CD4-positive, alpha-beta T cell treated with Interleukin-1 beta for 1 hour (primary cell): ENCODE measurements around the gene FBXO47.
"Not testable (repeated sequence)": the region's sequence is repeated elsewhere in the genome, so short reads cannot be mapped to it uniquely, and the experiment has no call there.

Experiments
- DNase-seq, 2 donors: peaks; one replicate each; pipeline ENCODE4 v3.0.0-alpha.2; 2020 to 2022

FBXO47 gene

DNA sequence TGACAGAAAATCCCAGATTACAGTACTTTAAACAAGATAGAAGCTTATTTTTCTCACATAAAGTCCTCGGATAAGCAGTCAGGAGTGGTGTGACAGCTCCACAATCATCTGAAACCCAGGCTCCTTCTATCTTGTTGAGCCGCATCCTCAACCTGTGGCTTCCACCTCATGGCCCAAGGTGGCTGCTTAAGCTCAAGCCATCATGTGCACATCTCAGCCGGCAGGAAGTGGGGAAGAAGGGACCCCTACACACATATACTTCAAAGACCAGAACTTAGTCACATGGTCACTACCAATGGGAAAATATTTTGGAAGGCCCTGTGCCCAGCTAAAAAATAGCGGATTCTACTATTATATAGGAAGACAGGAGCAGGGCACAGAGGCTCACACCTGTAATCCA, 11.0 kb upstream of the FBXO47 start:
- DNase-seq, result no peak

DNA sequence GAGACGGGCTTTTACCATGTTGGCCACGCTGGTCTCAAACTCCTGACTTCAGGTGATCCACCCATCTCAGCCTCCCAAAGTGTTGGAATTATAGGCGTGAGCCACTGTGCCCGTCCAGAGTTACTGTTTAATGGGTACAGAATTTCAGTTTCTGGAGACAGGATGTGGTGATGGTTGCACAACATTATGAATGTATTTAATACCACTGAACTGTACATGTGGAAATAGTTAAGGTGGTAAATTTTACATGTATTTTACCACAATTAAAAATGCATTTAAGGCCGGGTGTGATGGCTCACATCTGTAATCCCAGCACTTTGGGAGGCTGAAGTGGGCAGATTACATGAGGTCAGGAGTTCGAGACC, 9.0 kb upstream of the FBXO47 start:
- DNase-seq, result not testable (repeated sequence)

DNA sequence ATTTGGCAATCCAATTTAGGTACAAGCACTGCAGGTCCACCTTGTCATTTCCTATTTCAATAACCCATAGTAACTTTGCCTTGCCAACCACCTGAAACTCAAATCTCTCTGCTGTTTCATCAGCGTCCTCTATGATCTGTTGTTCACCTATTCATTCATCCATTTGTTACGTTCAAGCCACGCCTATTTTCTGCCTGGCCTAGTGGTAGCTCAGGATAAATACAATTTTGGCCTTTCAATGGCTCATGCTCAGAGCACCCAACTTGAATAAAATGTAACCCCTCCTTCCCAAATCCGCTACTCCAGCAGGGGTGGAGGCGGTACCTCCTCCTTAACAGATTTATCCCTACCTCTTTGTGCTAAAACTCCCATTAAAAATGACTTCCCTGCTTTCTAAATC, 3.6 kb upstream of the FBXO47 start:
- DNase-seq, result no peak

DNA sequence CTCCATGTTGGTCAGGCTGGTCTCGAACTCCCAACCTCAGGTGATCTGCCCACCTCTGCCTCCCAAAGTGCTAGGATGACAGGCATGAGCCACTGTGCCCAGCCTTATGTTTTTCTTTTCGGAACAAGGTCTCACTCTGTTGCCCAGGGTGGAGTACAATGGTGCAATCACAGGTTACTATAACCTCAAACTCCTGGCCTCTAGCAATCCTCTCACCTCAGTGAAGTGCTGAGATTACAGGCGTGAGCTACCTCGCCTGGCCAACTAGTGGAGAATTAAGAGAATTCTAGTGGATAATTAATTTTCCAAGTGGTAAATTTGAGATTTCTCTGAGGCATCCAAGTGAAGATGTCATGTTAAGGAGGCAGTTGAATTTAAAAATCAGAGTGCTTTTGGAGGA, 2.9 kb upstream of the FBXO47 start:
- DNase-seq, result no peak

DNA sequence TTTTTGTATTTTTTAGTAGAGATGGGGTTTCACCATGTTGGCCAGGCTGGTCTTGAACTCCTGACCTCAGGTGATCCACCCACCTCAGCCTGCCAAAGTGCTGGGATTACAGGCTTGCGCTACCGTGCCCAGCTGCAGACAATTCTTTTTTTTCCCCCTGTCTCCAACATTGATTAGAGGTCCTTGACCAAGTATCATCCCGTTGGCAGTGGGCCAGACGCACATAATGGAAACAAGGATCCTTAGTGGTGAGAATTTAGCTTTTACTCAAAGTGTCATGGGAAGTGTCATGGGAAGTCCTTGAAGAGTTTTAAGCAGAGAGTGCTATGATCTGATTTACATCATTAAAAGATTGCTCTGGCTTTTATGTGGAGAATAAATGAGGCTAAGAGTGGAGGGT, 2.1 kb upstream of the FBXO47 start:
- DNase-seq, result no peak

DNA sequence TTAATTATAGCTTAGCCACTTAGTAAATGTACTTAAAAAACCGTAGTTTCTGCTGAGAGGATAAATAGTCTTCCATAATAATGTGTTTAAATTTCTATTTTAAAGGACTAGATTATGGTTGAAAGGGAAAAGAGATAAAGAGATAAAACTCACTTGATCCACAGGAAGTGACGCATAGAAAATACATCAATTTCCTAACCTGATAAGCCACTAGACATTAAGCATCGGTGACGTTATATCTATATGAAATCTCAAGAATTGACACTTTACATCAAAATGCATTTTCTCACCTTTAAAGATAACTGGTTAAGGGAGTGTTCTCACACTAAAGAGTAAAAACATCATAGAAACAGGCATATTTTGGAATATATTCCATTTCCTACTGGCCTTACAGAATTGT, 5.8 kb downstream of the FBXO47 start:
- DNase-seq, result no peak

DNA sequence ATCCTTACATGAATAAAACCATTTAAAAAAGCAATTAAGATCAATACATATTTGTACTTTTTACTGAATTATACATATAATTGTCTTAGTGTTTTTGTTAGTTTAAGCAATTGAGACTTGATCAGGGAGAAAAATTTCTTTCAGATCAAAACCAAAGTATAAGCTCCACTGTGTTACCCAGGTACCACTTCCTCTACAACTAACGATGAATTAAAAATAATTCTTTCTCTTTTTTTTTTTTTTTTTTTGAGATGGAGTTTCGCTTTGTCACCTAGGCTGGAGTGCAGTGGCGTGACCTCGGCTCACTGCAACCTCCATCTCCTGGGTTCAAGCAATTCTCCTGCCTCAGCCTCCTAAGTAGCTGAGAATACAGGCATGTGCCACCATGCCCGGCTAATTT, 6.8 kb downstream of the FBXO47 start:
- DNase-seq, result peak in 1 of 2 donors; percentile 21

DNA sequence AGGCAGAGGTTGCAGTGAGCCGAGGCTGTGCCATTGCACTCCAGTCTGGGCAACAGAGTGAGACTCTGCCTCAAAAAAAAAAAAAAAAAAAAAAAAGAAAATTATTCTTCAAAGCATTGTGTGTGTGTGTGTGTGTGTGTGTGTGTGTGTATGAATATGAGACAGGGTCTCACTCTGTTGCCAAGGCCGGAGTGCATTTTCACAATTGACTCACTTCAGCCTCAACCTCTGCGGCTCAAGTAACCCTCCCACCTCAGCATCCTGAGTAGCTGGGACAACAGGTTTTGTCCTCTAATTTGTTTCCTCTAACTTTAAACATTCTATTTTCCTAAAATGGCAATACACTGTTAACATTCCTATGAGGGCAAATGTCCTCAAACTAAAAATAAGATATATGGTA, 7.7 kb downstream of the FBXO47 start:
- DNase-seq, result no peak

DNA sequence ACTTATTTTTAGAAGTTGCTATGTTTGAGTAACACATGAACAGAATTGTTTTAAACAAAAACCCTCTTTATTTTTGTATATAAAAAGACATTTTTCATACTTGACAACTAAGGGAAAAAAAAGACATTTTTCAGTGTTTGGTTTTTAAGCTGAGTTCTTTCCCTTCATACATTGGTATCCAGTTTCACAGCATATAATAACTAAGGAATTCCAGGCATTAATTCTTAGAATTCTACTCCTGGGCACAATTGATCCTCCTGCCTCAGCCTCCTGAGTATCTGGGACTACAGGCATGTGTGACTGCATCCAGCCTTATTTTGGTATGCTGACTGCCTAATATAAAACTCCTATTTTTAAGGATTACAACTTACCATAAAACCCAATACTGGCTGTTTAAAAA, 8.4 kb downstream of the FBXO47 start:
- DNase-seq, result no peak

DNA sequence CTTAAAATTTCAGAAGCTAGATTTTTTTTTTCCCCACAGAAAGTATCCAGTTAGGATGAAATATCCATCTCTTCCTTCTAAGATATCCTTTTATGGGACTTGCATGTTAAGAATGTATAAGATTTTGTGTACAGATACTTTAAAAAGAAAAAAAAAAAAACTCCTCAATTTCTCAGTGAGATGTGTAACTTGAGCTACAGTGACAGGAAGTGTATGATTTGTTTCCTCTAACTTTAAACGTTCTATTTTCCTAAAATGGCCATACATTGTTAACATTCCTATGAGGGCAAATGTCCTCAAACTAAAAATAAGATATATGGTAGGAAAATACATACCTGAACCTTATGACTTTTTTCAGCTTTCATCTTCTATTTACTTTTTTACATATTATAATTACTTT, 8.9 kb downstream of the FBXO47 start:
- no peak for DNase-seq

DNA sequence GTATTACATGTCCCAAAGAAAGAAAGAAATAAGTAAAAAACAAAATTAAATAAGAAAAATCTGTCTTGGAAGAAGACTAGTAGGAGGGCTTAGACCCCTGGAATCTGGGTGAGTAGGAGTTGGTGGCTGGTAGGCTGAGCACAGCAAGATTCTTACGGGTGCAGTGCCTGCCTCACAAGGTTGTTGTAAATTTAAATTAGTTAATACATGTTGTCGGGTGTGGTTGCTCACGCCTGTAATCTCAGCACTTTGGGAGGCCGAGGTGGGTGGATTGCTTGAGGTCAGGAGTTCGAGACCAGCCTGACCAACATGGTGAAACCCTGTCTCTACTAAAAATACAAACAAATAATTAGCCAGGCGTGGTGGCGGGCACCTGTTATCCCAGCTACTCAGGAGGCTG, 13.4 kb downstream of the FBXO47 start:
- not testable (repeated sequence) for DNase-seq

DNA sequence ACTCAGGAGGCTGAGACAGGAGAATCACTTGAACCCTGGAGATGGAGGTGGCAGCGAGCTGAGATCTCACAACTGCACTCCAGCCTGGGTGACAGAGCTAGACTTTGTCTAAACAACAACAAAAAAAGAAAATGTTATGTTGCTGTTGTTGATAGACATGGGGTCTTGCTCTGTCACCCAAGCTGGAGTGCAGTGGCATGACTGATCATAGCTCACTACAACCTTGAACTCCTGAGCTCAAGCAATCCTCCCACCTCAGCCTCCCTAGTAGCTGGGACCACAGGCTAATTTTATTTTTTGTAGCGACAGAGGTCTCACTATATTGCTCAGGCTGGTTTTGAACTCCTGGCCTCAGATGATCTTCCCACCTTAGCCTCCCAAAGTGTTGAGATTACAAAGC, 20.0 kb downstream of the FBXO47 start:
- no peak for DNase-seq

DNA sequence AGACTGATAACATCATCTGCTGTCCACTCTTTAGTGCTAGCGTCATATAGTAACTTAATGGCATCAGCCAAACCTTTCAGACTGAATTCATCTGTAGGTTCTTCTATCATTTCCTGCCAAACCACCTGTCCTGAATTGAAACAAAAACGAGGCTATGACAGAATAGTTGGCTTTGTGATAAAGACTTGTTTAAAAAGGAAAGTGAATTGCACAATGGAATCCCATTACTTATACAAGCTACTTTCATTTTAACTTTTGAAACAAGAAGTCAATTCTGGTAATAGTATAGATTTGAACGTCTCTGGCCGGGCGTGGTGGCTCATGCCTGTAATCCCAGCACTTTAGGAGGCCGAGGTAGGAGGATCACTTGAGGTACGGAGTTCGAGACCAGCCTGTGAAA, 23.6 kb downstream of the FBXO47 start:
- DNase-seq, result no peak

DNA sequence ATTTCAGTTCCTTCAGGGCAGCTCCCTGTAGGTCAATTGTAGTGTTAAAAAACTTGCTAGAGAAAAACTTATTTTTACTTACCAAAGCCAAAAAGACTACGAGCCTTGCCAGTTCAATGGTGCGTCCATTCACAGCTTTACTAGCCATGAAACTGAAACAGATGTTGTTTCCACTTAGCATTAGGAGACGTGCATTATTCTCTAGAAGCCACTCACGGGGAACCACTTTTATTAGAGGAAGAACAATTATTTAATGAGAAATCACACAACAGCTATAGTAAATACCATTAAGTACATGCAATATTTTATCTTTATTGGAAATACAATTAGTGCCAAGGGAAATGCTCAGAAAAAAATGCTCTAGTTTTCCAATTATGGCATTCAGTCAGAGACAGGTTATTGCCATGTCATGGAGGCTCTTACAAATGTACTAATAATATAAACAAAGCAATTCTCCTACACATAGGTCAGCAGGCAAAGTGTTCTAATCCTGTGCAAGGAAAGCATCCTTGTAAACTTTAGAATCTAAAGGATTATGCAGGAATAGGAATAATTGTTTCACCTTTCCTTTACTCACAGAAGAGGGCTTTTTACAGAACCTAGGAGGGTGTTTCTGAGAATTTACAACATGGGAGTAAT, 24.4 kb downstream of the FBXO47 start:
- no peak for DNase-seq

DNA sequence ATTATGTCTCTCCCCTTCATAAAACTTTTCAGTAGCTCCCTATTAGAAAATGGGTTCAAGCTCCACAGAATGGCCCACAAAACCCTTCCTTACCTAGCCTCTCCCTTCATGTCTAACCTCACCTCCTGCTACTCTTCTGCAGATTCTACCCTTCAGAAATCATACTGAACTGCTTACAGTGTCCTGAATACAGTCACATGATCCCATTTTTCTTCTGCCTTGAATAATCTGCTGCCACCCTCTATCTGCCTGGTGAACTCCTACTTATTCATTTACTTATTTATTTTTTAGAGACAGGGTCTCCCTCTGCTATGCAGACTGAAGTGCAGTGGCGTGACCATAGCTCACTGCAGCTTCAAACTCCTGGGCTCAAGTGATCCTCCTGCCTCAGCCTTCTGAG, 26.8 kb downstream of the FBXO47 start:
- no peak for DNase-seq

DNA sequence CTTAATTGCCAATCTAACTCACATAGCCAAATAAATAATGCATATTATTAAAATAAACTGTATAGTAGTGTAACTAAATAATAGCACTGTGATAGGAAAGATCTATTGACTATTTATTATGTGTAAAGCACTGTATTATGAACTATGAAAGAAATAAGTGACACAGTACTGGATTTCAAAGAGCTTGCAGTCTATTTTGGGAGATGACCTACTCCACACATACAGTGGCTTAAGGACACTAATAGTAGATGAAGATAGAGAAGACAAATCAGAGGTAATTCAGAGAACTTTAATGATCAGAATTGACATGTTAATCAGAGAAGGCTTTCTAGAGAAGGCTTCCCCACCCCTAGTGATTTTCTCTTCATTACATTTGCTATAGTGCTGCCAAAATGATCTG, 27.2 kb downstream of the FBXO47 start:
- no peak for DNase-seq

DNA sequence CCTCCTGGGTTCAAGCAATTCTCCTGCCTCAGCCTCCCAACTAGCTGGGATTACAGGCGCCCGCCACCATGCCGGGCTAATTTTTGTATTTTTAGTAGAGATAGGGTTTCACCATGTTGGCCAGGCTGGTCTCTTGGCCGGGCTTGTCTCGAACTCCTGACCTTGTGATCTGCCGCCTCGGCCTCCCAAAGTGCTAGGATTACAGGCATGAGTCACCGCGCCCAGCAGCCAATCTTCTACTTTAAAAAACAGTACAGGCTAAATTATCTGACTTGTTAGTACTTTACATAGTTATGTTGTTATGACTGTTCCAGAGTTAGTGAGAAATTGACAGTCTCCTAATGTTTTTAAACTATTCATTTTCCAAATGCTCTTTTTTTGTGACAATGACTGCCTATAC, 33.2 kb downstream of the FBXO47 start:
- not testable (repeated sequence) for DNase-seq

DNA sequence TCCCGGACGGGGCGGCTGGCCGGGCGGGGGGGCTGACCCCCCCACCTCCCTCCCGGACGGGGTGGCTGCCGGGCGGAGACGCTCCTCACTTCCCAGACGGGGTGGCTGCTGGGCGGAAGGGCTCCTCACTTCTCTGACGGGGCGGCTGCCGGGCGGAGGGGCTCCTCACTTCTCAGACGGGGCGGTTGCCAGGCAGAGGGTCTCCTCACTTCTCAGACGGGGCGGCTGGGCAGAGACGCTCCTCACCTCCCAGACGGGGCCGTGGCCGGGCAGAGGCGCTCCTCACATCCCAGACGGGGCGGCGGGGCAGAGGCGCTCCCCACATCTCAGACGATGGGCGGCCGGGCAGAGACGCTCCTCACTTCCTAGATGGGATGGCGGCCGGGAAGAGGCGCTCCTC, 36.4 kb downstream of the FBXO47 start:
- DNase-seq, result not testable (repeated sequence)

DNA sequence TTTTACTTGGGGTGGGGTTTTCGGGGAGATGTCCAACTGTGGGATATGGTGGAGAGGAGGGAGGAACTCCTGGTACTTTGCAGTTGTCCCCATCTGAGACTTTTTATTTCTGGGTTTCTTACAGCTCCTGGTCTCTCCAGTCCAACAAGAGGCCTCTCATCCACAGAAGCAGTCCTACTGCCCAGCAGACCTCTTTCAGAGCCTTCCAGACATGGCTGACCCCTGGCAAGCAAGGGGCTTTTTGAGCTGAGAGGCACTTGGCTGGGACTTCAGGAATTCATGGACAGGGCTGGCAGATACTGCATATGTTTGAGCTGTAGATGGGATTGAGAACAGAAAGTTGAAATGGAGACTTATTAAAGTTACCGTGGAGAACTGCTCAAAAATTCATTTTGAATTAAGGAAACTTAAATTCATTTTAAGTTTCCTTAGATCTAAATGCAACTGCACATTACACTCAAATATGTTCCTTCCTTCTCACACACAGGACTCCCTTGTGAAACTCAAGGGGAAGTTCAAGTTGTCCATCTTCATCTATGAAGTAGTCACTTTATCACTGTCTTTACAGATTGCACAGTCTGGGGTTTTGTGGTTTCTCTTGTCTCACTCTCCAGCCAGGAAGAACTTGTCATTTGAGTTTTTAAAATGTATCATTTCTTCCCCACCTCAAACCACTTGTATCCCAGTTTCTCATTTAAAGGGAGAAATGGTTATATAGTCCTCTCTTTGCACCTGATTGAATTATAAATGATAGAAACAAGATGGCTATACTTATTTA, 40.7 kb downstream of the FBXO47 start:
- DNase-seq, result no peak

DNA sequence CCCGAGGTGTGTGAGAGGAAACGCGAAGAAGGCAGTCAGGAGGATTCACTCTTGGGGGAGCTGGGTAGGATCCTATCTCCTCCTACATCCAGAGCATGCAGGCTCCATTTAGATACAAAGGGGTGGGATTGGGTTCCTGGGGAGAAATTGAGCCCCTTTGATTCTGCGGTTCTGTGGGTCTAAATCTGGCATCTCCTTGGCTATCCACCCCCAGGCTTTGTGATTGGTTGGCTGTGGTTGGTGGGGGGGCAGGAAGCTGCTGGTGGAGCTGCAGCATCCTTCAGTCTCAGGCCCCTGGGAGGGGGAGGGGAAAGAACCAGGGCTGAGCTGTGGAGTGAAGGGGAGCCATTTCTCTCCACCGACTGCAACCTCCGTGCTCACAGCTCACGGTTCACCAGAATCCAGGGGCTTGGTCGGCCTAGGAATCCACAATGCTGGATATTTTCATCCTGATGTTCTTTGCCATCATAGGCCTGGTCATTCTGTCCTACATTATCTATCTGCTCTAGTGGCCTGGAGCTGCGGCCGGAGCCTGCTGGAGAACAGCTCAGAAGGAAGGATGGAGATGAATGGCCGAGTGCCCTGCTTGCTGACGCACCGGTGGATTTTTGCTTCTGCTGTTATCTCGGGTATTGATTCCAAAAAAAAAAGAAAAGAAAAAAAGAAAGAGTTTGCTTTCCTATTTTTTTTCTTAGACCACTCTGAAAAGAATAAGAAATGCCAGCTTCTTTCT, 41.8 kb downstream of the FBXO47 start, which contains the start of gene LASP1NB:
TSS of gene LASP1NB (plus strand) at position 352 of the 733 bp plus-strand sequence.
- peak; percentile 50 to 58 for DNase-seq

DNA sequence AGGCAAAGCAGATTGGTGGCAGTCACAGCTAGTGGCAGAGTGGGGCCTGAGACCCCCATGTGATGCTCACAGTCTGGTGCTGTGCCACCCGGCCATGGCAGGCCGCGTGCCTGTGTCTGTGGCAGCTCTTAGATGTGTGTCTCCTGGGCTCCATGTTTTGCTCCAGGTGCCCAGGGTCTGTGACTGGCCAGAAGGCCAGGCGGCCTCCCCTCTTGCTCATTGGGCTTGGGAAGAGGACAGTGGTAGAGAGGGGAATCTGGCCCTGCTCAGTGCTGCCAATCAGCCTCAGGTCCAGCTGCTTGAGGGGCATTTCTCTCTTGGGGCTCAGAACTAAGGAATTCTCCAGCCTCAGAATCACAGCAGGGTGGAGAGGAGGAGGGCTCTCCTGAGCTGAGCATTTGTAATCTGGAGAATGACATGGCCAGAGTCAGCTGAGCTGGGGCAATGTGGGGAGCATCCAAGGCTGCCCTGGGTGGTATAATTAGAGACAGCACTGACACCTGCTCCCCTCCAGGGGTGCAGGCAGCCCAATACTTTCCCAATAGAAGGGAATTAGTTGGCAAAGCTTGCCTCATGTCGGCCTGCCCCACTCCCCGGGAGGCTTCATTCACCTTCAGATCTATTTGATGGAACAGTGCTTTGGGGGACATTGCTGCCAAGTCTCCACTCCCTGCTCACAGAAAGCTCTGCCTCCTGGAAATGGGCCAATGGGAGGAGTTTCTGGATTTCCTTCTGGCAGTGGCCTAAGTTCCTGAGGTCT, 44.5 kb downstream of the FBXO47 start:
- DNase-seq, result no peak

DNA sequence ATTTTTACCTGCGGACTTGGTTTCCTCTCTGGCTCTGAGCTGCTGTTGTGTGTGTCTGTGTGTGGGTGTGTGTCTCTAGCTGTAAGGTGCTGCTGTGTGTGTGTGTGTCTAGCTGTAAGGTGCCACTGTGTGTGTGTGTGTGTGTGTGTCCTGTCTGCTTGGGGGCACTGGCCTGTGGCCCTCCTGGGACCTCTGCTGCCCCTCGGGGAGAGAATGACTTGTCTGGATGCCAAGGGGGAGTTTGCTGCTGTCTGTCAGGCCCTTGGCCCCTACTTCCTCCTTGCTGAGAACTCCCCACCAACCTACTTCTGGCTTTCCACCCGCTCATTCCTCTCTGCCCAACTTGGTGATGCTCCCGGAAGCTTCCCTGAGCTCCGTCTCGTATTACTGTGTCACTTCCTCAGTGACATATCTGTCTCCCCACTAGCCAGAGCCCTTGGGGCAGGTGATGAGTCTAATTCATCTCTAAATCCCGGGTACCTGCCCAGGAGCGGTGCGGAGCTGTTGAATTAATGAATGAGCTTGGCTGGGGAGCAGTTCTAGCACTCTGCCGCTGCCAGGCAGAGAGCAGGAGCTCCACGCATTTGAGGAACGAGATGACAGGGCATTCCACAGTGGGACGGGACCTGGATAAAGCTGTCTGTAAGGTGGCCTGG, 45.3 kb downstream of the FBXO47 start:
- DNase-seq, result no peak
